ENCODE results near the gene WWC2.

DNA sequence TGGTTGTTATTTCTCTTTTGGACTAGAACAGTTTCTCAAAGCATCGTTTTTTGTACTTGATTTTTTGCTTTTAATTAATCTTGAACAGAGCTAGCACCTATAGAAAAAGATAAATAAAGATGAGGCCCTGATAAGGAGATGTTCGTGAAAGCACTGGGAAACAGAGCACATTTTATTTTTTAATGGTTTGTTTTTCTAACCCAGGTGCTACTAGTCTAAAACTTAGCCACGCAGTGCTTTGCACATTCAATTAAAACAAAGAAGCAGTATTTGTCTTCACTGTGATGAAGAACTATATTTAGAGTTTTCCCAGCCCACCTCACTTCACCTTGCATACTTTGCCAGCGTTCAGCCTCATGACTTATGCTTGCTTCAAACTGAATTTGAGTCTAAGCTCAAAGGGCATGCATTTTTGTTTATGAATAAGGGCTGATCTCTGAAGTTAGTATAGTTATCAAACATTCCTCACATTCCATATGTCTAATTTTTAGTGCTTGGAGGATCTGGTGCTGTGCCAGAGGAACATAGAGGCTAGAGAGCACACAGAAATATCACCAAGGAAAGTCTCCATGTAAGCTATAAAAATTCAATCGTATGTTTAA is 76.7 kb downstream of the WWC2 start:
- TF ChIP-seq, protein P1, sequence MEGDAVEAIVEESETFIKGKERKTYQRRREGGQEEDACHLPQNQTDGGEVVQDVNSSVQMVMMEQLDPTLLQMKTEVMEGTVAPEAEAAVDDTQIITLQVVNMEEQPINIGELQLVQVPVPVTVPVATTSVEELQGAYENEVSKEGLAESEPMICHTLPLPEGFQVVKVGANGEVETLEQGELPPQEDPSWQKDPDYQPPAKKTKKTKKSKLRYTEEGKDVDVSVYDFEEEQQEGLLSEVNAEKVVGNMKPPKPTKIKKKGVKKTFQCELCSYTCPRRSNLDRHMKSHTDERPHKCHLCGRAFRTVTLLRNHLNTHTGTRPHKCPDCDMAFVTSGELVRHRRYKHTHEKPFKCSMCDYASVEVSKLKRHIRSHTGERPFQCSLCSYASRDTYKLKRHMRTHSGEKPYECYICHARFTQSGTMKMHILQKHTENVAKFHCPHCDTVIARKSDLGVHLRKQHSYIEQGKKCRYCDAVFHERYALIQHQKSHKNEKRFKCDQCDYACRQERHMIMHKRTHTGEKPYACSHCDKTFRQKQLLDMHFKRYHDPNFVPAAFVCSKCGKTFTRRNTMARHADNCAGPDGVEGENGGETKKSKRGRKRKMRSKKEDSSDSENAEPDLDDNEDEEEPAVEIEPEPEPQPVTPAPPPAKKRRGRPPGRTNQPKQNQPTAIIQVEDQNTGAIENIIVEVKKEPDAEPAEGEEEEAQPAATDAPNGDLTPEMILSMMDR (IDR thresholded peaks at IDR 0.05), result no peak
- TF ChIP-seq FOXJ3 (CRISPR knock-in tag; IDR thresholded peaks at IDR 0.05; ENCODE audit: borderline replicate concordance) (no peak), RORB (CRISPR knock-in tag; IDR thresholded peaks at IDR 0.05) (no peak), ZNF263 (CRISPR knock-in tag; IDR thresholded peaks at IDR 0.05; ENCODE audit: low read depth) (no peak), NR3C1 (CRISPR knock-in tag; conservative IDR thresholded peaks at IDR 0.05; ENCODE audit: low read depth) (no peak), TCF7 (CRISPR knock-in tag; IDR thresholded peaks at IDR 0.05; ENCODE audit: low read depth) (no peak)
- TF ChIP-seq, protein P2, sequence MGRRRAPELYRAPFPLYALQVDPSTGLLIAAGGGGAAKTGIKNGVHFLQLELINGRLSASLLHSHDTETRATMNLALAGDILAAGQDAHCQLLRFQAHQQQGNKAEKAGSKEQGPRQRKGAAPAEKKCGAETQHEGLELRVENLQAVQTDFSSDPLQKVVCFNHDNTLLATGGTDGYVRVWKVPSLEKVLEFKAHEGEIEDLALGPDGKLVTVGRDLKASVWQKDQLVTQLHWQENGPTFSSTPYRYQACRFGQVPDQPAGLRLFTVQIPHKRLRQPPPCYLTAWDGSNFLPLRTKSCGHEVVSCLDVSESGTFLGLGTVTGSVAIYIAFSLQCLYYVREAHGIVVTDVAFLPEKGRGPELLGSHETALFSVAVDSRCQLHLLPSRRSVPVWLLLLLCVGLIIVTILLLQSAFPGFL (CRISPR knock-in tag; IDR thresholded peaks at IDR 0.05; ENCODE audit: borderline replicate concordance), result no peak
- TF ChIP-seq, protein P3, sequence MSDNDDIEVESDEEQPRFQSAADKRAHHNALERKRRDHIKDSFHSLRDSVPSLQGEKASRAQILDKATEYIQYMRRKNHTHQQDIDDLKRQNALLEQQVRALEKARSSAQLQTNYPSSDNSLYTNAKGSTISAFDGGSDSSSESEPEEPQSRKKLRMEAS (CRISPR knock-in tag; IDR thresholded peaks at IDR 0.05), result no peak
- TF ChIP-seq, protein P4, sequence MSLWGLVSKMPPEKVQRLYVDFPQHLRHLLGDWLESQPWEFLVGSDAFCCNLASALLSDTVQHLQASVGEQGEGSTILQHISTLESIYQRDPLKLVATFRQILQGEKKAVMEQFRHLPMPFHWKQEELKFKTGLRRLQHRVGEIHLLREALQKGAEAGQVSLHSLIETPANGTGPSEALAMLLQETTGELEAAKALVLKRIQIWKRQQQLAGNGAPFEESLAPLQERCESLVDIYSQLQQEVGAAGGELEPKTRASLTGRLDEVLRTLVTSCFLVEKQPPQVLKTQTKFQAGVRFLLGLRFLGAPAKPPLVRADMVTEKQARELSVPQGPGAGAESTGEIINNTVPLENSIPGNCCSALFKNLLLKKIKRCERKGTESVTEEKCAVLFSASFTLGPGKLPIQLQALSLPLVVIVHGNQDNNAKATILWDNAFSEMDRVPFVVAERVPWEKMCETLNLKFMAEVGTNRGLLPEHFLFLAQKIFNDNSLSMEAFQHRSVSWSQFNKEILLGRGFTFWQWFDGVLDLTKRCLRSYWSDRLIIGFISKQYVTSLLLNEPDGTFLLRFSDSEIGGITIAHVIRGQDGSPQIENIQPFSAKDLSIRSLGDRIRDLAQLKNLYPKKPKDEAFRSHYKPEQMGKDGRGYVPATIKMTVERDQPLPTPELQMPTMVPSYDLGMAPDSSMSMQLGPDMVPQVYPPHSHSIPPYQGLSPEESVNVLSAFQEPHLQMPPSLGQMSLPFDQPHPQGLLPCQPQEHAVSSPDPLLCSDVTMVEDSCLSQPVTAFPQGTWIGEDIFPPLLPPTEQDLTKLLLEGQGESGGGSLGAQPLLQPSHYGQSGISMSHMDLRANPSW (CRISPR knock-in tag; conservative IDR thresholded peaks at IDR 0.05; ENCODE audit: low read depth), result no peak
